H9 (cell line): ENCODE results near the gene PACSIN2. TPM values are rescaled to one million over a fixed set of nuclear protein-coding genes. Genes with fewer than 3 reads are reported as not detected.
A peak's percentile ranks its signal among the peaks of the same experiment; 100 is the strongest.

Source experiments
- DNase-seq: peaks from one replicate; pipeline ENCODE4 v3.0.0-alpha.2; 2017
- H2AFZ ChIP-seq: one replicate; pipeline ENCODE4 v1.6.1; 2013; ENCODE audit warnings: mild to moderate bottlenecking, low read length, control low read depth, moderate library complexity
- H2AK5ac ChIP-seq: 2 replicates; pipeline ENCODE4 v1.6.1; 2013; ENCODE audit warnings: low read length, control low read depth, mixed read lengths; ENCODE audit not compliant: insufficient read length
- H2BK120ac ChIP-seq: one replicate; pipeline ENCODE4 v1.6.1; 2013; ENCODE audit warnings: low read depth, mild to moderate bottlenecking, low read length, control low read depth, inconsistent platforms; ENCODE audit not compliant: poor library complexity, severe bottlenecking
- H2BK12ac ChIP-seq: 2 replicates; pipeline ENCODE4 v1.6.1; 2013; ENCODE audit warnings: low read length, control low read depth, mixed read lengths, low read depth; ENCODE audit not compliant: insufficient read length
- H2BK15ac ChIP-seq: 2 replicates; pipeline ENCODE4 v1.6.1; 2013; ENCODE audit warnings: low read depth, low read length, control low read depth
- H2BK20ac ChIP-seq: one replicate; pipeline ENCODE4 v1.6.1; 2013; ENCODE audit warnings: low read depth, mild to moderate bottlenecking, low read length, control low read depth, inconsistent platforms; ENCODE audit not compliant: poor library complexity, severe bottlenecking
- H2BK5ac ChIP-seq: 2 replicates; pipeline ENCODE4 v1.6.1; 2013; ENCODE audit warnings: low read length, control low read depth, mixed read lengths; ENCODE audit not compliant: insufficient read length
- H3K14ac ChIP-seq: 2 replicates; pipeline ENCODE4 v1.6.1; 2013; ENCODE audit warnings: low read length, control low read depth; ENCODE audit not compliant: insufficient read depth
- H3K18ac ChIP-seq: 2 replicates; pipeline ENCODE4 v1.6.1; 2013; ENCODE audit warnings: low read depth, mild to moderate bottlenecking, mixed read lengths, low read length, control low read depth; ENCODE audit not compliant: insufficient read length
- H3K23ac ChIP-seq: 2 replicates; pipeline ENCODE4 v1.6.1; 2013; ENCODE audit warnings: low read length, control low read depth, mixed read lengths, low read depth; ENCODE audit not compliant: insufficient read length
- H3K23me2 ChIP-seq: 2 replicates; pipeline ENCODE4 v1.6.1; 2013; ENCODE audit warnings: low read depth, mild to moderate bottlenecking, mixed read lengths, low read length, control low read depth; ENCODE audit not compliant: insufficient read length, poor library complexity, severe bottlenecking
- H3K27ac ChIP-seq: 2 replicates; pipeline ENCODE4 v1.5.1; 2013; ENCODE audit warnings: low read length, control low read depth, mixed read lengths, low read depth; ENCODE audit not compliant: insufficient read length
- H3K27me3 ChIP-seq: 2 replicates; pipeline ENCODE4 v1.6.1; 2013; ENCODE audit warnings: low read length, control low read depth, inconsistent platforms; ENCODE audit not compliant: insufficient read depth
- H3K4ac ChIP-seq: 2 replicates; pipeline ENCODE4 v1.6.1; 2013; ENCODE audit warnings: low read depth, mild to moderate bottlenecking, control low read depth, inconsistent platforms, low read length, moderate library complexity
- H3K4me1 ChIP-seq: 2 replicates; pipeline ENCODE4 v1.6.1; 2013; ENCODE audit warnings: low read length, control low read depth, inconsistent platforms; ENCODE audit not compliant: insufficient read depth
- H3K4me2 ChIP-seq: 2 replicates; pipeline ENCODE4 v1.6.1; 2013; ENCODE audit warnings: low read length, control low read depth, mixed read lengths; ENCODE audit not compliant: insufficient read length, insufficient read depth
- H3K56ac ChIP-seq: 2 replicates; pipeline ENCODE4 v1.6.1; 2013; ENCODE audit warnings: low read depth, mild to moderate bottlenecking, mixed read lengths, low read length, control low read depth; ENCODE audit not compliant: insufficient read length
- H3K79me1 ChIP-seq: 2 replicates; pipeline ENCODE4 v1.6.1; 2013; ENCODE audit warnings: low read depth, mild to moderate bottlenecking, moderate library complexity, low read length, control low read depth, inconsistent platforms; ENCODE audit not compliant: insufficient read depth, poor library complexity, severe bottlenecking
- H3K79me2 ChIP-seq: 2 replicates; pipeline ENCODE4 v1.6.1; 2013; ENCODE audit warnings: low read length, control low read depth, inconsistent platforms; ENCODE audit not compliant: insufficient read depth
- H3K9ac ChIP-seq: 2 replicates; pipeline ENCODE4 v1.6.1; 2013; ENCODE audit warnings: low read length, control low read depth, mixed read lengths; ENCODE audit not compliant: insufficient read length; ENCODE audit errors: extremely low read depth
- H3K9me3 ChIP-seq: one replicate; pipeline ENCODE4 v1.6.1; 2013; ENCODE audit warnings: low read depth, low read length, inconsistent platforms; ENCODE audit not compliant: control insufficient read depth
- H3T11ph ChIP-seq: one replicate; pipeline ENCODE4 v1.6.1; 2013; ENCODE audit warnings: mild to moderate bottlenecking, low read length, control low read depth, inconsistent platforms
- H4K20me1 ChIP-seq: one replicate; pipeline ENCODE4 v1.6.1; 2013; ENCODE audit not compliant: control insufficient read depth, insufficient read length, insufficient read depth
- H4K5ac ChIP-seq: 2 replicates; pipeline ENCODE4 v1.6.1; 2013; ENCODE audit warnings: low read depth, mild to moderate bottlenecking, mixed read lengths, low read length, control low read depth; ENCODE audit not compliant: insufficient read length
- H4K8ac ChIP-seq: replicated peaks from 2 replicates; pipeline ENCODE4 v1.6.1; 2013; ENCODE audit warnings: low read length, control low read depth, mixed read lengths, low read depth; ENCODE audit not compliant: insufficient read length
- H4K91ac ChIP-seq: 2 replicates; pipeline ENCODE4 v1.6.1; 2013; ENCODE audit warnings: low read depth, mild to moderate bottlenecking, moderate library complexity, mixed read lengths, low read length, control low read depth; ENCODE audit not compliant: insufficient read length
- H3K27ac Mint-ChIP-seq, 3 experiments: 2 replicates in 2 of 3; 3 replicates in 1 of 3; pipeline ENCODE4 v1.8.0; 2020 to 2021; ENCODE audit warnings: mixed read lengths in 3 of 3, mild to moderate bottlenecking in 1 of 3, moderate library complexity in 1 of 3
- H3K27me3 Mint-ChIP-seq: 2 replicates; pipeline ENCODE4 v1.8.0; 2021; ENCODE audit warnings: low read depth, mild to moderate bottlenecking, moderate library complexity, mixed read lengths
- H3K36me3 Mint-ChIP-seq, 3 experiments: 2 replicates in 2 of 3; 3 replicates in 1 of 3; pipeline ENCODE4 v1.8.0; 2020 to 2021; ENCODE audit warnings: low read depth in 3 of 3, mixed read lengths in 3 of 3; ENCODE audit not compliant: insufficient read depth in 1 of 3
- H3K4me1 Mint-ChIP-seq, 2 experiments: 2 replicates each; pipeline ENCODE4 v1.8.0; 2020; ENCODE audit warnings: mixed read lengths in 2 of 2
- H3K4me3 Mint-ChIP-seq, 2 experiments: 2 replicates in 1 of 2; 3 replicates in 1 of 2; pipeline ENCODE4 v1.8.0; 2020 to 2021; ENCODE audit warnings: mild to moderate bottlenecking in 2 of 2, mixed read lengths in 2 of 2, moderate library complexity in 1 of 2
- H3K9me3 Mint-ChIP-seq, 2 experiments: 2 replicates in 1 of 2; 3 replicates in 1 of 2; pipeline ENCODE4 v1.8.0; 2020; ENCODE audit warnings: mild to moderate bottlenecking in 2 of 2, mixed read lengths in 2 of 2, moderate library complexity in 1 of 2
- CTCF ChIP-seq: fragments of 200-600 bp; sonication (generic); conservative IDR thresholded peaks from 3 replicates; pipeline ENCODE4 v1.8.0; 2021; ENCODE audit warnings: antibody characterized with exemption, mild to moderate bottlenecking
- WGBS: extraction: QIAGEN DNeasy Blood & Tissue Kit; methylation state at CpG from one replicate; pipeline ENCODE4 v1.1.7; 2013; ENCODE audit warnings: missing lambda C conversion rate, low lambda C conversion rate, mixed read lengths; ENCODE audit not compliant: insufficient read length; ENCODE audit errors: extremely low coverage; 5-methylcytosine and 5-hydroxymethylcytosine counted together
- total RNA-seq: library from RNA; stranded (reverse); gene quantifications from 2 replicates; pipeline ENCODE4 v1.2.1, GENCODE V29; 2021

PACSIN2 gene
- total RNA-seq, 1 experiment from 2014 or later: 62.3 TPM

DNA sequence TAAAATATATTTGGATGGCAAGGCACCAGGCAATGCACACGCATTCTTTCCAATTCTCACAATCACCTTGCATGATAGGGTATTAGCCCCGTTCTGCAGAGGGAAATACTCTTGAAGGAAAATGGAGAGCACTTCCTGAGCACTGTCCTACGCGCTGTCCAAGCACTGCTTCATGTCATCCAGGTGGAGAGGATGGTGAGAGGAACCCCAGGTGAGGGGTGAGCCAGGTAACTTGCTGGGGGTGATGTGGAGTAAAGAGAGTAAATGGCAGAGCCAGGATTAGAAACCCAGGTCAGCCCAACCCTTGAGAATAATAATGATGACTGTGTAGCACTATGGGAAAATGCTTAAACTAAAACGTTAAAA, 711 bp upstream of the PACSIN2 start:
- Histone ChIP-seq H4K20me1 (no peaks in the 10 kb centered on the region), H3K27me3 (no peaks in the 10 kb centered on the region), H3K23ac (no peak overlapping the region), H4K91ac (no peak overlapping the region), H2BK5ac (no peak overlapping the region), H3K23me2 (peaks cover 9% of the 10 kb centered on the region), H3K79me2 (peaks cover 23% of the 10 kb centered on the region; the same call in 1 of the 2 replicates), H4K8ac (no peak overlapping the region), H3K4ac (no peak overlapping the region), H2BK15ac (no peak overlapping the region), H3K9me3 (no peaks in the 10 kb centered on the region), H3K4me1 (peaks cover 8% of the 10 kb centered on the region; the same call in 1 of the 2 replicates), H2AFZ (no peak overlapping the region), H2AK5ac (no peak overlapping the region), H3K79me1 (no peaks in the 10 kb centered on the region), H3K14ac (no peak overlapping the region), H2BK12ac (no peak overlapping the region), H2BK120ac (no peak overlapping the region), H3K27ac (no peak overlapping the region), H3K9ac (peak overlapping the region; percentile 31), H4K5ac (no peak overlapping the region), H3K18ac (no peak overlapping the region), H3K4me2 (peak overlapping the region; percentile 53), H3T11ph (no peak overlapping the region), H2BK20ac (no peak overlapping the region), H3K56ac (no peak overlapping the region)
- no CpG with 5 or more reads among the region's 5 CpGs for WGBS
- DNase-seq: no peak
- peak overlapping the region; percentile 96 to 99 for H3K4me3 Mint-ChIP-seq
- peak overlapping the region in 1 of 3 experiments; percentile 84; a peak in 1 of 7 replicates for H3K27ac Mint-ChIP-seq
- peaks cover 3% of the 10 kb centered on the region in 2 experiments; a peak in 3 of 5 replicates for H3K9me3 Mint-ChIP-seq
- peaks cover 9% of the 10 kb centered on the region for H3K27me3 Mint-ChIP-seq
- H3K36me3 Mint-ChIP-seq: peaks cover 2 to 7% (median 5%) of the 10 kb centered on the region in 3 experiments; a peak in 4 of 7 replicates
- peaks cover 24 to 25% of the 10 kb centered on the region in 2 experiments for H3K4me1 Mint-ChIP-seq
- TF ChIP-seq CTCF: no peak
